HG03159 (cell line): ENCODE results near the gene OR3A2.
"Not testable (repeated sequence)": the region's sequence is repeated elsewhere in the genome, so short reads cannot be mapped to it uniquely, and the experiment has no call there.

Source experiments
- ATAC-seq: cut with Tn5 transposase; IDR thresholded peaks from one replicate; pipeline ENCODE4 v1.9.1; 2021; ENCODE audit warnings: mild to moderate bottlenecking, moderate library complexity; ENCODE audit not compliant: unreplicated experiment

The OR3A2 gene

DNA sequence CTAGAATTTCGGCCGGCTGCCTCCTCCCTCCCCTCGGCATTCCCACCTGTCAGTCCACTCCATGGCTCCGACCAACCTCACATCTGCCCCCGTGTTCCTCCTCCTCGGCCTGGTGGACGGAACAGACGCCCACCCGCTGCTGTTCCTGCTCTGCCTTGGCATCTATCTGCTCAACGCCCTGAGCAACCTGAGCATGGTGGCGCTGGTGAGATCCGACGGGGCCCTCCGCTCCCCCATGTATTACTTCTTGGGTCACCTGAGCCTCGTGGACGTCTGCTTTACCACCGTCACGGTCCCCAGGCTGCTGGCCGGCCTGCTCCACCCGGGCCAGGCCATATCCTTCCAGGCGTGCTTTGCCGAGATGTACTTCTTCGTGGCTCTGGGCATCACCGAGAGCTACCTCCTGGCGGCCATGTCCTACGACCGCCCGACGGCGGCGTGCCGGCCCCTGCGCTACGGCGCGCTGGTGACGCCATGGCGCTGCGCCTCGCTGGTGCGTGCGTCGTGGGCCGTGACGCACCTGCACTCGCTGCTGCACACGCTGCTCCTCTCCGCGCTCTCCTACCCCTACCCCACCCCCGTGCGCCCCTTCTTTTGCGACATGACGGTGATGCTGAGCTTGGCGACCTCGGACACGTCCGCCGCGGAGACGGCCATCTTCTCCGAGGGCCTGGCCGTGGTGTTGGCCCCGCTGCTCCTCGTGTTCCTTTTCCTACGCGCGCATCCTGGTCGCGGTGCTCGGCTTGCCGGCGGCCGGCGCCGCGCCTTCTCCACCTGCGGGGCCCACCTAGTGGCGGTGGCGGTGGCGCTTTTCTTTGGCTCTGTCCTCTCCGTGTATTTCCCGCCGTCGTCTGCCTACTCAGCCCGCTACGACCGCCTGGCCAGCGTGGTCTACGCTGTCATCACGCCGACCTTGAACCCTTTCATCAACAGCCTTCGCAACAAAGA is at the start of gene OR3A2:
Gene OR3A2, minus strand, starts transcription at position 440 of the 948 bp plus-strand sequence.
- no peak for ATAC-seq

DNA sequence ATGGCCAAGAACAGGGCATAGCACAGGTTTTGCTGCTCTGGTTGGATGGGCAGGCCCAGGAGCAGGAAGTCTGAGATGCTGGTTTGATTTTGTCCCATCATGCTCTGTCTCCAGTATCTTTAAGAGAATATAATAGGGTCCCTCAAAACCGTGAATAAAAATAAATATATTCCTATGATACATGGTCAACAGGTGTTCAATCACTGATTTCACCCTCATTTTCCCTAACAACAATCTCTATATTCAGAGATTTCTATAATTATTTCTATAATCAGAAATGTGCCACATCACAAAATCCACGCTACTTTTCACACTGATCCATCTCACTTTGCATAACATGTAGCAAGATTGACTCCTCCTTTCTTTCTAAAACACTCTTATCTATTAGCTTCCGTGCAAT is 47.6 kb upstream of the OR3A2 start, which contains the start of gene OR1E2:
Gene OR1E2, minus strand, starts transcription at position 101 of the 400 bp plus-strand sequence. Its CDS starts 0 bp downstream, at position 101.
- no peak for ATAC-seq

GRCh38 chr17:3433215-3433614 is 47.1 kb upstream of the OR3A2 start:
- ATAC-seq, result not testable (repeated sequence)

GRCh38 chr17:3418222-3418621 is 32.1 kb upstream of the OR3A2 start:
- ATAC-seq, result no peak

GRCh38 chr17:3415610-3416009 is 29.5 kb upstream of the OR3A2 start:
- ATAC-seq, result no peak

DNA sequence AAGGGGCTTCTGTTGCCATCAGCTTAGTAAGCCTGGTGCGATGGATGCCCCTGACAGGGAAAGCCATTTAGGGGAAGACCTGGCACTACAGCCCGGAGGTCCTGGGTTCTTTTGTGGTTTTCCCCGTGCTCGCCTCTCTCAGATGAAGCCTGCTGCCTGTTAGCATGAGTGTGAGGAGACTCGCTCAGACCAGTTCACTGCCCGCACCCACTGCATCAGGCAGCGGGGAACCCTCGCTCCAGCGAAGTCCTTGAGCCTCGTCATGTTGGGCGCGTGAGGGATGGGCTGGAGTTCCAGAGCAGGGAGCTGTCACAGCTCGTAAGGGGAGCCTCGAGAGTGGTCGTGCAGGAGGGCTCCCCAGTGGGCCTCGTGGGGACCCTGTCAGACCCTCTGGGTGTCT is 26.1 kb upstream of the OR3A2 start:
- not testable (repeated sequence) for ATAC-seq

DNA sequence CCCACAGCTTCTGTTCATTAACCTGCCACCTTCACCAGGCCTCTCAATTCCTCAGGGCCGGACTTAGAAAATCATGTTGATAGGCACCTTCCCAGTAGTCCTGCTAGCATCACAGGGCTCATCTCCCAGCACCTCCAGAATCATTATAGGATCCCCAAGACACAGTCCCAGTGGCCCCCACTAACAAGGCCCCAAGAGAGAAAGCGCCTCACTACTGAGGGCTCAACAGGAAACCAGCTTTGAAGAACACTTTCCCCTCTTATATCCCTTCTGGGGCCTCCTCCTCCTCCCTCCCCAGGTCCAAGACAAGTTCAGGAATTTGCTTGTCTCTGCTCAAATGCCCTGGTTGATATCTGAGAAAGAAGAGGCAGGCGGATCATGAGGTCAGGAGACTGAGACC is 25.0 kb upstream of the OR3A2 start, which contains the start of gene OR3A3:
Gene OR3A3, plus strand, starts transcription at position 301 of the 400 bp plus-strand sequence.
- no peak for ATAC-seq

- not testable (repeated sequence) for ATAC-seq
Measured at GRCh38 chr17:3403856-3404255, 17.7 kb upstream of the OR3A2 start.

GRCh38 chr17:3401786-3402185 is 15.7 kb upstream of the OR3A2 start:
- ATAC-seq, result no peak

DNA sequence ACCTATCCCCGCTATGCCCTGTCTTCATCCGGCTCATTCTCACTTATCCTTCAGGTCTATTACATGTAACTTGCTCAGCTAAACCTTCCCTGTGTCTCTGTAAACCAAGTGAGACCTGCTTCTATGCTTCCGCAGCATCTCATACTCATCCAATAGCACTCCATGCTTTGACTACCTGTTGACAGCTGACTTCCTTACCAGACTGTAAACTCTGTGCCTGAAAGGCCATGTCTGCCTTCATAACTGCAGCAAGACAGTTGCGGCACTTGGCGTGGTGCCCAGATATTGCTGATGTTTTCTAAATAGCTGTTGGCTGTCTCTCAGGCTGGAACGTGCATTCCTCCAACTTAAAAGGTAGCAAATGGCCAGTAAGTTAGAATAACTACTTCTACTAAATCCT is 13.9 kb upstream of the OR3A2 start:
- ATAC-seq, result no peak

GRCh38 chr17:3398310-3398709 is 12.2 kb upstream of the OR3A2 start, which contains the start of gene OR1E1:
OR1E1 (minus strand) TSS chr17:3398410; CDS start chr17:3398410, 0 bp downstream.
- no peak for ATAC-seq

- not testable (repeated sequence) for ATAC-seq
Measured at GRCh38 chr17:3397801-3398200, 11.7 kb upstream of the OR3A2 start.

GRCh38 chr17:3389791-3390190 is 3.7 kb upstream of the OR3A2 start:
- ATAC-seq, result no peak

DNA sequence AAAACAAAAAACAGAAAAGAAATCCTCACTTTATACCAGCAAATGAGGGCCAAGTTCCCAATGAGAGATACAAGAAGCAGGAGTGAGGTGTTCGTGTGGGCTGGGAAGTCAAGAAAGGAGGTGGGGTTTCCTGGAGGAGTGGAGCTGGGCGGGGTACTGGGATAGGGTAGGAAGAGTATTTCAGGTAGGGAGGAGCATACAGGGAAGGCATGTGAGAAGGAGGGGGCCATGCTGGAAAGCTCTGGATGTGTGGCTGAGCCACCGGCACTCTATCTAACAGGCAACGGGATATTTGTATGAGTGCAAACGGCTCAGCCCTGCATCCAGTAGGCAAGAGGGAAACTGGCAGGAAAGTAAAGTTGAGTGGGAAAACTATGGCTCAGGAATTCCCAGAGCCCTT is 4.2 kb downstream of the OR3A2 start:
- no peak for ATAC-seq

DNA sequence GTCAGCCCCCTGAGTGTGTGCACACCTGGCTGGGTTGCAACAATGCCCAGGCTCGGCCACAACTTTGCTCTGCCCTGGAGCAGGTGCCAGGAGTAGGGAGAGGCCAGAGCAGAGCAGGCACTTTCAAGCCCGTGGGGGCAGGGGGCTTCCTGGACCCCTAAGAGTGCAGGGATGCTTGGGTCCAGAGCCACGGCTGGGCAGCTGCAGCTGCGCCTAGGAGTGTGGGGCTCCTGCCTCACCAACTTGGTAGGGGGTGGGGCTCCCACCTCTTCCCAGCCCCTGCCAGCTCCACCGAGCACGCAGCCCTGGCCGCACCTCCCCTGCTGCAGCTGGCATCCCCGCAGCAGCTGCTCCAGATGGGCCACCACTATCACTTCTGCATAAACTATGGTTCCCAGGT is 7.8 kb downstream of the OR3A2 start:
- no peak for ATAC-seq

- ATAC-seq, result not testable (repeated sequence)
Measured at GRCh38 chr17:3371167-3371566, 14.9 kb downstream of the OR3A2 start.

DNA sequence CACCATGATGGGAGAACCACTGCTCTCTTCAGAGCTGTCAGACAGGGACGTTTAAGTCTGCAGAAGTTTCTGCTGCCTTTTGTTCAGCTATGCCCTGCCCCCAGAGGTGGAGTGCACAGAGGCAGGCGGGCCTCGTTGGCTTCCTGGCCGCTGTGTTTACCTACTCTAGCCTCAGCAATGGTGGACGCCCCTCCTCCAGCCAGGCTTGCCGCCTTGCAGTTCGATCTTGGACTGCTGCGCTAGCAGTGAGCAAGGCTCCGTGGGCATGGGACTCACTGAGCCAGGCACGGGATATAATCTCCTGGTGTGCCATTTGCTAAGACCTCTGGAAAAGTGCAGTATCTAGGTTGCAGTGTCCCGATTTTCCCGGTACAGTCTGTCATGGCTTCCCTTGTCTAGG is 43.3 kb downstream of the OR3A2 start:
- not testable (repeated sequence) for ATAC-seq

GRCh38 chr17:3335876-3336275 is 50.2 kb downstream of the OR3A2 start:
- no peak for ATAC-seq

DNA sequence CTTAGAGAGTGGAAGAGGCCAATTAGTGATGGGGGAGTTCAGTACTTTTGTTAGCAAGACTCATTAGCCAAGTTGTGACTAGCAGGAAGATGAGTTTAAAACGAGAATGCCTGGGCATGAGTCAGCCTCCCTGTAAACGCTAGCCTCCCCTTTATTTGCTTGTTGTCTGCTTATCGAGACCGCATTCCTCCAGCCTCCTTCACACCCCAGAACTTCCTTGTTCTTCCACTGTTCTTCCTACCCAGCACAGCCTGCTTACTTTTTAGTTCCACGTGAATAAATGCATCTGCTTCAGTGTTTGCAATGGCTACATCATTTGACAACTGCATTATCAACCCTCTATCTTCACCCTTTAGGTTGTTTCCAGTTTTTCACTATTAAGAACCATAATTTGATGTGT is 67.8 kb downstream of the OR3A2 start:
- ATAC-seq, result no peak

- no peak for ATAC-seq
Measured at GRCh38 chr17:3316836-3317235, 69.3 kb downstream of the OR3A2 start.

DNA sequence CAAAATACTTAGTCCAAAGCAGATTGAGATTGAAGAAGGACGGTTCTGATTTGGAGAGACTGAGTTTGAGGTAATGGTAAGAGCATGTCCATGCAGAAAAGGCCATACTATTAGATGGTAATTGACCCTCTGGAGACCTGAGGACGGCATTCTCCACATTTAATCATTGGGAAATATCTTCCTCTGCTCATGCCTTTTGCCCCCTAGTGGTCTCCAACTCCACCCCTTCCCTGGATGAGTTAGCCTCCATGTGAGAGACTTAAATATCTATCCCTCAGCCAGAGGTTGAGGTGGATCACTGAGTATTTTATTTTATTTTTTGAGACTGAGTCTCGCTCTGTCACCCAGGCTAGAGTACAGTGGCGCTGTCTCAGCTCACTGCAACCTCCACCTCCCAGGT is 77.5 kb downstream of the OR3A2 start:
- ATAC-seq, result no peak

- ATAC-seq, result no peak
Measured at GRCh38 chr17:3298260-3298659, 87.8 kb downstream of the OR3A2 start, which contains the start of gene OR3A1. OR3A1 (minus strand) TSS chr17:3298360; CDS start chr17:3292582, 5,778 bp downstream.
